IPS-NIHi7 (cell line): ENCODE results near the gene DEDD2.
A peak's percentile ranks its signal among the peaks of the same experiment; 100 is the strongest.
"Not testable (repeated sequence)": the region's sequence is repeated elsewhere in the genome, so short reads cannot be mapped to it uniquely, and the experiment has no call there.

Experiments used
- DNase-seq: peaks from one replicate; pipeline ENCODE4 v3.0.0; 2012; ENCODE audit warnings: mixed read lengths; ENCODE audit errors: extremely low spot score

The DEDD2 gene, protein sequence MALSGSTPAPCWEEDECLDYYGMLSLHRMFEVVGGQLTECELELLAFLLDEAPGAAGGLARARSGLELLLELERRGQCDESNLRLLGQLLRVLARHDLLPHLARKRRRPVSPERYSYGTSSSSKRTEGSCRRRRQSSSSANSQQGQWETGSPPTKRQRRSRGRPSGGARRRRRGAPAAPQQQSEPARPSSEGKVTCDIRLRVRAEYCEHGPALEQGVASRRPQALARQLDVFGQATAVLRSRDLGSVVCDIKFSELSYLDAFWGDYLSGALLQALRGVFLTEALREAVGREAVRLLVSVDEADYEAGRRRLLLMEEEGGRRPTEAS

DNA sequence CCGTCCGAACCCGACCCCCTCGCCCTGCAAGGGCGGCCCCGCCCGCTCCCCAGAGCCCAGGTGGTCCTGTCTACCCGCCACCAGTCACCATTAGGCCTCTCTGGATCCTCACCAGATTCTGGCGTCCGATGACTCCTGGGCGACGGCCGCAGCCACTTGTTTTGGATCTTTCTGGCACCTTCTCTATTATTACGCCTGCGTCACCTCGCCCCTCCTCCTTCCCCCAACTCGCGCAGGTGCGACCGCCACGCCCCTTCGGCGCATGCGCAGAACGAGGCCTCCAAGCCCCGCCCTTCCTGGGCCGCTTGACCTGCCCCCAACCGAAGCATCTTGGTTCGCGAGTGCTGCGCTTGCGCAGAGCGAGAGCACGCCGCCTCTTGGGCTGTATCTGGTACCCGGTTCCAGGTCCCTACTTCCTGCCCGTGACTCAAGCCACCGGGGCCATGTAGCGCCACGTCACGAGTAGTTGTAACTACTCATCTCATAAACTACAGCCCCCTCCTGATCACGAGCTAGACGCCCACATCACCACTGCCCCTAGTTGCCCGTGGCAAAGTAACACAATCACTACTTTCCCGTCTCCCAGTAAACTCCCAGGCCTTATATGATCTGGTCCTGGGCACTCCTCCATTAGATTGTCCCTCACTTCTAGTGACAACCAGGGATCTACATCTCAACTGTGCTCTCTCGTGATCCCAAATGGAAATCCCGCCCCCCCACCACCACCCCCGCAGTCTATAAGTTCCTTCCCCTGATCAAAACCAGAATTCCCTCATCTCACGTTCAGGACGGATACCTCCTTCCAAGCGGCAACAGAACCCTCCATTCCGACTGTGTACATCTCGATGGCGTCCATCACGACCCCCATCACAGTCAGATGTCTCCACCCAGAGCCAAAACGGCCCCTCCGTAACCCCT lies at the start of gene DEDD2:
DEDD2 (minus strand) TSS at position 158 of the 918 bp plus-strand sequence. CDS start 670 bp downstream, outside the sequence.
- DNase-seq, result peak; percentile 92

DNA sequence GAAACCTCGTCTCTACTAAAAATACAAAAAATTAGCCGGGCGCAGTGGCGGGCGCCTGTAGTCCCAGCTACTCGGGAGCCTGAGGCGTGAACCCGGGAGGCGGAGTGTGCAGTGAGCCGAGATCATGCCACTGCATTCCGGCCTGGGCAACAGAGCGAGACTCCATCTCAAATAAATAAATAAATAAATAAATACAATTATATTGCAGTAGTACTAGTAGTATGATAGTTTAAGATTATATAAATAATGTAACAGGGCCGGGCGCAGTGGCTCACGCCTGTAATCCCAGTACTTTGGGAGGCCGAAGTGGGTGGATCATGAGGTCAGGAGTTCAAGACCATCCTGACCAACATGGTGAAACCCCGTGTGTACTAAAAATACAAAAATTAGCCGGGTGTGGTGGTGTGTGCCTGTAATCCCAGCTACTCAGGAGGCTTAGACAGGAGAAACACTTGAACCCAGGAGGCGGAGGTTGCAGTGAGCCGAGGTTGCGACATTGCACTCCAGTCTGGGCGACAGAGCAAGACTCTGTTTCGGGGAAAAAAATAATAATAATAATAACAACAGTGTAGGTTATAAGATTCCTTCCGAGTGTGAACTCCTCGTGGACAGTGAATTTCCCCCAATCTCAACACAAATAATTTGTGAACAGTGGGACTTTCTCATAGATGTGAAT lies 49.6 kb upstream of the DEDD2 start:
- DNase-seq, result not testable (repeated sequence)

DNA sequence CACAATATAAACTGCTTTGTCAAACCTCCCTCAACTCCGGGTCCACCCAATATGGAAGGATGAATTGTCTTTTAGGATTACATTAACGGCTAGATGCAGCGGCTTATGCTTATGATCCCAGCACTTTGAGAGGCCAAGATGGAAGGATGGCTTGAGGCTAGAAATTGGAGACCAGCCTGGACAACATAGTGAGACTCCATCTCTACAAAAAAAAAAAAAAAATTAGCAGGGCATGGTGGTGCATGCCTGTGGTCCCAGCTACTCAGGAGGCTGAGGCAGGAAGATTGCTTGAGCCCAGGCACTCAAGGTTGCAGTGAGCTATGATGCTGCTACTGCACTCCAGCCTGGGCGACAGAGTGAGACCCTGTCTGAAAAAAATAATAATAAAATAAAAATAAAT lies 48.6 kb upstream of the DEDD2 start:
- DNase-seq, result not testable (repeated sequence)

DNA sequence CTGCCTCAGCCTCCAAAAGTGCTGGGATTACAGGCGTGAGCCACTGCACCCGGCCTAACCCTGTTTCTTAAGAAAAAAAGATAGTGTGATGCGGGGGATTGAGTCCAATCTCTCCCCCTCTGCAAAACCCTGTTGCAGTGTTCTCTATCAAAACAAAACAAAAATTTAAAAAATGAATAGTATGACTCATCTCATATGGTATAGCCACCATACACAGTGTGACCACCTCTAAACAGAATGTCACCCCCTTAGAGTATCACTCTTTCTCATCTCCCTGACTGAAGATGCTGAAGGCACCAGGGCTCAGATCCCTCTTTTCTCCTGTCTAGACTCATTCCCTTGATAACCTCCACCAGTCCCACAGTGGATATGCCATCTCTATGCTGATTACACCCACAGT lies 44.3 kb upstream of the DEDD2 start:
- no peak for DNase-seq

DNA sequence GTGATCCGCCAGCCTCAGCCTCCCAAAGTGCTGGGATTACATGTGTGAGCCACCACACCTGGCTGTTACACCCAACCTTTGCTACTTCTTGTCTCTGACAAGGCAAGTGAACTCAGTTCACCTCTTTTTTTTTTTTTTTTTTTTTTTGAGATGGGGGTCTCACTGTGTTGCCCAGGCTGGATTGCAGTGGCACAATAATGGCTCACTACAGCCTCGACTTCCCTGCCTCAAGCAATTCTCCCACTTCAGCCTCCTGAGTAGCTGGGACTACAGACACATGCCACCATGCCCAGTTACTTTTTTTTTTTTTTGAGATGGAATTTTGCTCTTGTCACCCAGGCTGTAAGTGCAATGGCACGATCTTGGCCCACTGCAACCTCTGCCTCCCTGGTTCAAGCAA lies 40.4 kb upstream of the DEDD2 start:
- not testable (repeated sequence) for DNase-seq

DNA sequence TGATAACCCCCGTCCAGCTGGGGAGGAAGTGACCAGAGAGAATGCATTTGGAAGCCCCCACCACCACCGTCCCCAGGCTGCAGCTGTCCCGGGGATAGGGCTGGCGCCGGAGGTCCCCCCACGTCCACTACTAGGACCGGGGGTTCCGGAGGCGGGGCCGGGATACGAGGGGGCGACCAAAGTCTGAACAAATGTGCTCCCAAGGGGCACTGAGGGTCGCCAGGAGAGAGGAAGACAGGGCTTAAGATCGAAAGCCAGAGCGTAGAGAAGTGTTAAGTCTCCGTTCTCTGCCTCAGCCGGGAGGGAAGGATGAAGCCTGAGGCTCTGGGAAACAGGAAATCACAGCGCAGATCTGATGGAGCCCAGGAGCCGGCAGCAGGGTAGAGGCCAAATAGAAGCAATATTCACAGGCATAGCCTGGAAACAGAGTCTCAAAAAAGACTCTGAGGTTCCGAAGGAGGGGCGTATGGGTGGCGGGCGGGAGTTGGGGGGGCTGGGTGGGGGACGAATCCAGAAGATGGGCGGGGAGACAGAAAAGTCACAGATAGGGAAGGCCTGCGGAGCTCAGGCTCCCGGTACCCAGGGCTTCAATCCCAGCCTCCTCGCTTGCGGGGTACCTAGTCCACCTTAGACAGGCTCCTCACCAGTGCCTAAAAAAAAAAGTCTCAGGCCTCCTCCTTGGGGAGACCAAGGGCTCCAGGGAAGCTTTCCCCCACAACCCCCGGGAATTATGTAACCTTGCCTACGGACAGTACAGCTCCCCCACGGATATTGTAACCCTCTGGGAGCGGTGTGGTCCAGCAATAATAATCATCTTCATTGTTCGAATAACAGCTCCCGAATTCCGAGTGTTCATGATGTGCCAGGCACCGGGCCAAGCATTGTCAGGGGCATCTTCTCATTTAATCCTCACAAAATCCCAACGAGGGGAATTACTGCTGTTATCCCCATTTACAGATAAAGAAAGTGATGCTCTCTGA lies 38.6 kb upstream of the DEDD2 start:
- DNase-seq, result peak; percentile 35

DNA sequence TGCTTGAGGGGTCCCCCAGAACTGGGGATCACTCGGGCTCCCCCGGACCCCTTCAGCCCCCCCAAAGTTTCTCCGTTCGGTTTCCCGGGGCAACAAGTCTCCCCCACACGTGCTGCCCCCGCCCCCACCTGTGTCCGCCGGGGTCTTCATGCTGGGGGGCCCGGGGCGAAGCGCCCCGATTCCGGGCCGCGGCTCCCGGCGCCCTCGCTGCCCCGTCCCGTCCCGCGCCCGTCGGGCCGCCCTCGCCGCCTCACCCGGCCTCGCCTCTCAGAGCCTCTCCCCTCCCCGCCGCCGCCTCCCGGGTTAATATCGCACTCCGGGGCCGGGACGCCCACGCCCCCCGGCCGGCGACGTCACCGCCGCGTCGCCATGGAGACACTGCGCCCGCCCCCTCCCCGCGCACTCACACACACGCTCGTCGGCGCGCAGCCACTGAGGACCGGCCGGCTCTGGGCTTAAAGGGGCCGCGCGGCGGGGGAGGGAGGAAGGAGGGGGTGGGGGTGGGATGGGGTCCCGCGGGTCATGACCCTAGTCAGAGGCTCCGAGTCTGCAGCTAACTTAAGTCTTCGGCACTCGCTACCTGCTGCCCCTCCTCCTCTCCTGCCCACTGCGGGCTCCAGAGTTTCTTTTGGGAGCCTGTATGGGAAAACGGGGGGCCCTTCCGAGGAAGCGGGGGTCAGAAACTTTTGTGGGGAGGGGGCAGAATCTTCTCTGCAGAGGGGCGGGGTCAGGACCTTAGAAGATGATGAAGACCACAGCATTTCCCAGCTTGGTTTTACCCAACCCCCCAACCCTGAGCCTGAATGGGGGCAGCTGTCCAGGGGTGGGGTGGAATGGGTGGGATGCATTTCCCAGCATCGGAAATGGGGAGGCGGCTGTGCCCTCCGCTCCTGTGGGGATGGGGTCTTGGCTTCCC lies 37.6 kb upstream of the DEDD2 start, which contains the start of gene ERF:
ERF (minus strand) TSS at position 279 of the 916 bp plus-strand sequence; CDS start at position 150, 129 bp downstream.
- peak; percentile 83 for DNase-seq

DNA sequence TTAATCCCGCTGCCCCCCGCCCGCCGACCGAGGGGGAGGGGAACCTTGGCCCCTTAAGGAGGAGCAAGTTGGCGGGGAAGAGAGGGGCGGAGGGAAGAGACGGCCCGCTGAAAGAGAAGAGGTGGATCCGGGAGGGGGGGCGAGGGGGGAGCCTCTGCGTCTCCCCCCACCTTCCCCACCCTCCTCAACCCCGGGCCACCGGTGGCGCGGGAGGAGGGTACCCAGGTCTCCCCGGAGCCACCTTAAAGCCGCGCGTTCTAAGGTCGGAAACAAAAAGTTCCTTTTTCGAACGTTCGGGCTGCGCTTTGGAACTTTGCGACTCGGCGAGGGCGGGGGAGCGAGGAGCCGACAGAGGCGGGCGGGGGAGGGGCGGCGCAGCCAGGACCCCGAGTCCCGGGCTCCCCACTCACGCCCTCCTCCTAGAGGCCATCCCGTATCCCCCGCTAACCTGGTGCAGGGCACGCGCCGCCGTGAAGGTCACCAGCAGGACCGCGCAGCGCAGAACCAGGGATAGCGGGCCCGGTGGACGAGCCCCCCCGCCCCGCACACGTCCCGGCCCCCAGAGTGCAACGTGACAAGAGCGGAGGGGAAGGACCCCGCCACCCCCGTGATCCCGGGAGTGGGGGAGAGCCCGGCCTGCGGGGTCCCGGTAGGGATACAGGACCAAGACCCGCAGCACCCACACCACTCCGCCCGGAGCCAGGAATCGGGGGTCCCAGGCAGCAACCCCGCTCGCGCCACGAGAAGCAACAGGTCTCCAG lies 36.8 kb upstream of the DEDD2 start:
- DNase-seq, result peak; percentile 46

DNA sequence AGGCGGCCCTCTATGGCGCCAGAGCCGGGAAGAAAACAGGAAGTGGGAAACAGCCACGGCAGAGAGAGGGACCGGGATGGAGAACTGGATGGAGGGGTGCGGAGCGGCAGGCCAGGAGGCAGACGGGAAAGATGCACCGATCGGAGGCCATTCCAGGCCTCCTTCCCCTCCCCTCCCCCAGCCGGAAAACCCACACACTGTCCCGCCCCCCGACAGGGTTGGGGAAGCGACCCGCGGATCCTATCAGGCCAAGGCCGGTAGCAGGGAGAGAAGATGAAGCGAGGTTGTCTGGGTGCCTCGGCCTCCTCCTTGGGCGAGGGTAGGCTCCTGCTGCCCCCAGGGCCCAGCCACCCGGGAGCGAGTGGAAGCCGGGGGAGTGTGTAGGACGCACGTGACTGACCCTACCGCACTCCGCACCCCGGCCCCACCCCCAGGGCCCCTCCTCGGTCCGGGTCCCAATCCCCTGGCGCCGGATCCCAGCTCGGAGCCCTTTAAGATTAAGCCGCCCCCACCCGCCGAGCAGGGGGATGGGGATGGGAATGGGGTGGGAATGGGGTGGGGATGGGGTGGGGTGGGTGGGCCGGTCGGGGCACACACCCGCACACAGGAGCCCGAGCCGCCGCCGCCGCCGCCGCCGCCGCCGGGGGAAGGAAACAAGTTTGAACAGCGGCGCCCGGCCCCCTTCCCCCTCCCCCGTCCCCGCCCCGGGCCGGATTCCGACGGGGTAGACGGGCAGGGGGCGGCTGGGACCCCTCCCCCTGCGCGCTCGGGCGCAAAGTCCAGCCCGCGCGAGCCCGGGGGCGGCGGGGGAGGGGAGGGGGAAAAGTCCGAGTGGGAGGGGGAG lies 36.0 kb upstream of the DEDD2 start:
- DNase-seq, result peak; percentile 68

DNA sequence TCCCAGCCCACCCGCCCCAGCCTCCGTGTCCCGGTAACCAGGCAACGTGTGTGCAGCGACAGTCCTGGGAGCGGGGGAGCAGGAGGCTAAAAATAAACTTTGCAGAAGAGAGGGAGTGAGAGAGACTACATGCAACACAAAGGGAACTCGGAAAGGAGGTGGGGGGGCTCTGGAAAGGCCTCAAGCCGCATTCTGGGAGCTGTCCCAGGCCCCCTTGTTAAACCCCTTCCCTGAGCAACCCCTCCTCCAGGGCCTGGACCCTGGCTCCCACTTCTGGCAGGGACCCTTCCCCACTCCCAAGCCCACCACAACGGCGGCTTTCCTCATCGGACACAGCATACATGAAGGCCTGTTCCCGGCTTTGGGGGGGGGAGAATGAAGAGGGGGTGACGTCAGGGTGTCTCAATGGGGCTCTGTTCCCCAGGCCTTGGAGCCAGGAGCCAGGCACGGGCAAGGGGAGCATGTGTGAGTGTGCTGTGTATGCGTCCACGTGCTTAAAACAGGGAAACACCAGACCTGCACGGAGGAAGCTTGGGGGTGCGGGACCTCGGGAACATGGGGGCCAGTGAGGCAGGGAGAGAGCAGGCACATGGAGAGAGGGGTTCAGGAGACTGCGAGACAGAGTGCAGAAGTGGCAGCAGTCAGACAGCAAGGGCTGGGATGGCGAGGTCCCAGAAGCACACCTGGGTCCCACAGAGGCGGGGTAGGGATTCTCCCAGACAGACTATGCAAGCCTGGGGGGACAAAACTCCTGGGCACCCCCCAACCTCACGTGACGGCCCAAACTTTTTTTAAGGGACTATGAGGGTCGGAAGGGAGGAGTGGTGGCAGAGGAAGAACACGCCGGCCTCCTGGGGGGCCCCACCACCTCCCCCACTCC lies 35.1 kb upstream of the DEDD2 start:
- no peak for DNase-seq

DNA sequence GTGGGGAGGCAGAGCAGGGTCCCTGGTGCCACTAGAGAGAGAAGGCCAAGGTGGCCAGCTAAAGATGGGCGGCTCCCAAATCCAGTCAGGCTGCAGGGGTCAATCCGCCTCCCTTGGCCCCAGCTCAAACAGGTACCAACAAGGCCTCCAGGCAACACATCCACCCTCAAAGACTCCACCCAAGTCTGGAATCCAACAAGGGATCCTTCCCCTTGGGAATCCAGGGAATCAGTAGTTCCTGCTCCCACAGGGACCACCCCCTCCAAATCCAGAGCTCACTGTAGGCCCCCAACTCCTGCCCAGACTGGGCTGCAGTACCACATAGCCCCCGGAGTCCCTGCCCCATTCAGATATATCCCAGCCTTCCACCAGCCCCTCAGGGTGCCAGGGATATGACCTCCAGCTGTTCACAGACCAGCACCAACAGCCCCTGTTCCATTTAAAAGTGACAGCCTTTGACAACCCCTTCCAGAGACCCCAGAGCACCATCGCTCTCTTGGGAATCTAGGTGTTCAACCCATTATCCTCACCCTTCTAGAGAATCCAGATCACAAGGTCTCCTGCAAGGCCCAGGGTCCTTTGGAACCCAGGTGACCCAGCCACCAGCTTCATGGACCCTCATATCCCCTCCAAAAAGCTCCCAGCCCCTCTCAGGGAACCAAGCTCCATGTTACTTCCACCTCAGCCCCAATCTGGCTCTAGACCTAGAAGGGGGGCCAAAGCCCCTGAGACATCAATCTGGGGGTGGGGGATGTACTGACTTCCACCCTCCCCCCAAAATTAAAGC lies 34.3 kb upstream of the DEDD2 start:
- DNase-seq, result no peak

DNA sequence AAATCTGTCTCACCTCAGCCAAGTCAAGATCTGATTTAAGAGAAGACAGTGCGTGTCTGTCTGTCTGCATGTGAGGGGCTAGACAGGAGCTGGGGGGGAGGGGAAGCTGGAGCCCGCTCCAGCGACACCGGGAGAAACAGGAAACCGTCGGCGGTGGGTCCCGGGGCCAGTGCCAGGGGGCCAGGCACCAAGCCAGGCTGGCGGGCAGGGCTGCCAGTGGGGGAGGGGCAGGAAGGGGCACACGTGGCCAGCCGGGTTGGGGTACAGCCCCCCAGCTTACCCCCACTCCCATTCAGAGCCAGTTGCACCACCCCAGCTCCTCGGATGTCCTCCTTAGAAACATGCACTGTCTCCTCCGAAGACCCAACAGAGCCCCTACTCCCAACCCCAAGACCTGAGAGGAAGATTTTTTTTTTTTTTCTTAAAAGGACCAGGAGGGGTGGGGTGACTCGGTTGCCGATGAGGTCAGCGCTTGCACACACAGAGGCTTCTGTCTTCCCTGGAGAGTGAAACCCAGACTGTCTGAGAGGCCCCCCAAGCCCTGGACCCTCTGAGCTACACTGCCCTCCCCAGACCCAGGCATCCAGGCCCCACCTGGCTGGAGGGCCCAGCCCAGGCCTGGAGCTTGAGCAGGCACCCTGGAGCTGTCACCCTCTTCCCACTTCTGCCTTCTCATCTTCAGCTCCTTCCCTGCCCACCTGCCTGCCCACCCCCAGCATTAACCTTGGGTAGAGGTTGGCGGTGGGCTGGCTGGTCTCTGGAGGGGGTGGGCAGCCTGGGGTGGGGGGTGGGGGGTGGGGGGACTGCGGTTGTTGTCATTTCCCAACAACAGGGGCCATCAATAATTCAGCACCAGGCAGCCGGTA lies 33.4 kb upstream of the DEDD2 start:
- no peak for DNase-seq

DNA sequence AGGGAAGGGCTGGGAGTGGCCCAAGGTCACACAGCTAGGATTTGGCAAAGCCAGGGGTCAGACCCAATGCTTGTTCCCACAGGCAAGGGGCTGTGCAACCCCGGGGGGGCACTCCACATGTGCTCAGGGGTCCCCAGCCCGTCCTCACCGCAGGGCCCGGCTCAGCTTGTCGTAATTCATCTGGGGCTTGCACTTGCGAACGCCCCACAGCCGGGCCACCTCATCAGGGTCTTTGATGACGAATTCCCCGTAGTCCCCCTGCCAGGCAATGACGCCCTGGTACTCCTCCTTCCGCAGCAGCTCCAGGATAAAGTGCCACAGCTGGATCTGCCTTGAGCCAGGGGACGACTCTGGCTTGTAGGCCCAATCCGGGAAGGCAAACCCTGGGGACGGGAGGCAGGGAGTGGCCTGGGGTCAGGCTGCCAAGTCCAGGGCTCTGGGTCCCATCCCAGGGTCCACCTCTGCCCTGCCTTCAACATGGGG lies 32.7 kb upstream of the DEDD2 start:
- no peak for DNase-seq

DNA sequence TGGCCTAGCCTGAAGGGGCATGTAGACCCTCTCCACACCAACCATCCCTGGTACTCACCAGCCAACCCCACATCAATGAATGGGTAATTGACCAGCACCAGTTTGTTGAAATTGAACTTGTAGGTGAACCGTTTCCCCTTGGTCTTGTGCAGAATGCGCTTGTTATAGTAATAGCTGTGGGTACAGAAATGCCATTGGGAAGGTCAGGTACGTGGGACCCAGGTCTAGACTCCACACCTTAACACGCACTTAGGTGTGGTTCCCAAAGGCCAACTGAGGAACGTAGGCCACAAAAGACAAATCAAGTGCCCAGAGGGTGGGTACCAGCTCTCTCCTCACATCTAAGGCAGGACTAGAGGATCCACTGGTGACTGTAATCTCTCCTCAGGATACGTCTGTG lies 32.3 kb upstream of the DEDD2 start:
- no peak for DNase-seq

DNA sequence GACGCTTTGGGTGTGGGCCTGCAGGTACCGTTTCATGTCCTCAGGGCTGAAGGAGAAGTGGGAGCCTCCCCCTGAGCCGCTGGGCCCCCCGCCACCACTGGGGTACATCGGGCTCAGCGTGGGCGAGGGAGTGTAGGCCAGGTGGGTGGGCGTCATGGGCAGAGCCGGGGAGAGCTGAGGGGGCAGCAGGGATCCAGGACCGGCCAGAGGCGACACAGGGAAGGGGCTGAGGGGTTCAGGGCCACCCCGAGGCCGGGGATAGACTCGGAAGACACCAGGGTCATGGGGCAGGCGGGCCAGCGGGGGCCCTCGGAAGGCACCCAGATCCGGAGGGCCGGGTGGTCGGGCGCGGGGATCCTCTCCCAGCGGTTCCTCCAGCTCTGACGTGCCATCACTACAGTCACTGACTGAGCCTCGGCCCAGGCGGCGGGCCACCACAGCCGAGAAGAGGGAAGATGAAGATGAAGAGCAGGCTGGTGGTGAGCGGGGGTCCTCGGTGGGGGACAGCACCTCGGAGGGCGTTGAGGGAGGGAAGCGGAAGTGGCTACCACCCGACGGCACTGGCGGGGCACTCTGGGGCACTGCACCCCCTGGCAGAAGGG lies 31.8 kb upstream of the DEDD2 start:
- DNase-seq, result no peak
